Muscle layer of duodenum (tissue), 2 donors: ENCODE results near the gene PTPRT.

Experiments
- H3K27ac ChIP-seq: one replicate; pipeline ENCODE4 v1.7.0; 2013; ENCODE audit warnings: mild to moderate bottlenecking, low read length
- H3K27me3 ChIP-seq: one replicate; pipeline ENCODE4 v1.7.0; 2013; ENCODE audit warnings: low read depth, mild to moderate bottlenecking, control low read depth, low read length
- H3K36me3 ChIP-seq, 2 donors: one replicate each; pipeline ENCODE4 v1.7.0; 2013; ENCODE audit warnings: low read length in 2 of 2, control low read depth in 1 of 2, mild to moderate bottlenecking in 1 of 2; ENCODE audit not compliant: insufficient read depth in 2 of 2, control insufficient read depth in 1 of 2
- H3K4me1 ChIP-seq, 2 donors: one replicate each; pipeline ENCODE4 v1.7.0; 2013; ENCODE audit warnings: low read length in 2 of 2, mild to moderate bottlenecking in 2 of 2, control low read depth in 1 of 2, moderate library complexity in 1 of 2; ENCODE audit not compliant: insufficient read depth in 2 of 2, control insufficient read depth in 1 of 2
- H3K4me3 ChIP-seq, 2 donors: one replicate each; pipeline ENCODE4 v1.7.0; 2013; ENCODE audit warnings: low read length in 2 of 2, low read depth in 1 of 2, mild to moderate bottlenecking in 1 of 2
- H3K9me3 ChIP-seq, 2 donors: one replicate each; pipeline ENCODE4 v1.7.0; 2013; ENCODE audit warnings: low read length in 2 of 2, control low read depth in 1 of 2, mild to moderate bottlenecking in 1 of 2; ENCODE audit not compliant: control insufficient read depth in 1 of 2
- donor health status: healthy.

The PTPRT gene

DNA sequence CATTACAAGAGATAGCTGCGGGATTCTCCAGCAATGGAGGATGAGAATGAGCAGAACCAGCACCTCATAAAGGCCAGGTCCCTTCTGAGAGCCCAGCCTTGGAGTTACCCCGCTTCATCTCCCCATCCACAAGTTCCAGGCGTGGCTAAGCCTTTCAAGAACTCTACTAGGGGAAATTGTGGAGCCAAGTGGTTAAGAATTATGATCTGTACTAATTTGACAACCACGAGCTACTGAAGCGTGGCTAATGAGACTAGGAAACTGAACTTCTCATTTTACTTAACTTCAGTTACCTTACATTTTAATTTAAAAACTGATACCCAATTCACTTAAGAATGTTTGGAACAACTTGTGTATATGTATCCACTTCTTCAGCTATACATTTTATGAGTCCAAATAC is 401.0 kb downstream of the PTPRT start:
- Histone ChIP-seq H3K27me3 (no peaks in the 10 kb centered on the region), H3K4me3 (no peak overlapping the region), H3K4me1 (no peaks in the 10 kb centered on the region), H3K9me3 (no peaks in the 10 kb centered on the region), H3K27ac (no peak overlapping the region), H3K36me3 (no peaks in the 10 kb centered on the region)

DNA sequence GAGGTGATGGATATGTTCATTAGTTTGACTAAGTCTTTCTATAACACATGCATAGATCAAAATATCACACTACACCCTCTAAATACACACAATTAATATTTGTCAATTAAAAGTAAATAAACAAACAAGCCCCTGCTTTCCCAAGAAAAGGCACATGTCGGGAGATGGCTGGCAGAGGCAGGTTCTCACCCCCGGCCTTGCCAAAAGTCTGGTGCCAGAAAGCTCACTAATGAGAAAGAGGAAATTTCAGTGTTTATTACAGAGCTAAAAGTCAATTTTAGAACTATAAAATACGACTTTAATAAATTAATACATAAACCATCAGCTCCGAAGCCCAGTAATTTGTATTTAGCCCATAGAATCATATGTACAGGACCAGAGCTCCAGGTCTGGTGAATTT is 404.7 kb downstream of the PTPRT start:
- H3K4me1 ChIP-seq = no peaks in the 10 kb centered on the region
- H3K4me3 ChIP-seq = no peak overlapping the region
- H3K27me3 ChIP-seq = no peaks in the 10 kb centered on the region
- no peaks in the 10 kb centered on the region for H3K36me3 ChIP-seq
- H3K27ac ChIP-seq = no peak overlapping the region
- H3K9me3 ChIP-seq = no peaks in the 10 kb centered on the region

DNA sequence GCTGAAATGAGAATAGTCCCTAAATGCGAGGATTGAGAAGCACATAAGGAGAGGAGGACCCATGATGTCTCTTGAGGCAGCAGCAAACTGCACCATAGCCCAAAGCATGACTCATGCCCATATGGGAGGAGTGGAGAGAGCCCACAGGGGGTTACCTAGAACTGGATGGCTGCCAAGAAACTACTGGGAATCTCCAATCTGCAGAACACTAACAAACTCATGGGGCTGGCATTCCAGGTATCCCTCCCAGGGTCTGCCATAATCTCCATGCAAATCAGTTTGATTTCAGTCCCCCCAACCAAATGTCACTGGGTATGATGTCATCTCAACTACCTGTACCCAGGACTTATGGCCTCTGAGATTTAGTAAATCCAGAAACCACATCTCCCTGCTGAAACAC is 410.5 kb downstream of the PTPRT start:
- H3K27ac ChIP-seq = no peak overlapping the region
- no peaks in the 10 kb centered on the region for H3K36me3 ChIP-seq
- H3K4me3 ChIP-seq = no peak overlapping the region
- H3K4me1 ChIP-seq = no peaks in the 10 kb centered on the region
- H3K9me3 ChIP-seq = no peaks in the 10 kb centered on the region
- H3K27me3 ChIP-seq = no peaks in the 10 kb centered on the region

DNA sequence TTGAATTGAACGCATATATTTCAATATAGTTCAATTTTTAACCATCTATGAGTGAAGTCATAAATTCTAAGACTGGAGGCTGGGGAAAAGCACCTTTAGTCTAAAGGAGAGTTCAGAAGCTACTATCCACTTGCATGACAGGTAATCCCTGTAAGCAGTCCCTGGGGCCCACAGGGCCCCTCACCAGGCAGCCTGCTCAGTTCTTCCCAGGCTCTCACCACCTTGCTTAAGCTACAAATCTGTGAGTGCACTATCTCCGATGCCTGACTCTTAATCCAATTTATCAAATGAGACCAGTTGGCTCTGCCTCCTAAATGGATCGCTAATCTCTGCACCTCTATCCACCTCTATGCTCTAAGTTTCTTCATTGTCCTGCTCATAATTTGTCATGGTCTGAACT is 413.8 kb downstream of the PTPRT start:
- H3K9me3 ChIP-seq = no peaks in the 10 kb centered on the region
- H3K4me3 ChIP-seq = no peak overlapping the region
- H3K36me3 ChIP-seq = no peaks in the 10 kb centered on the region
- H3K4me1 ChIP-seq = no peaks in the 10 kb centered on the region
- no peak overlapping the region for H3K27ac ChIP-seq
- H3K27me3 ChIP-seq = no peaks in the 10 kb centered on the region

DNA sequence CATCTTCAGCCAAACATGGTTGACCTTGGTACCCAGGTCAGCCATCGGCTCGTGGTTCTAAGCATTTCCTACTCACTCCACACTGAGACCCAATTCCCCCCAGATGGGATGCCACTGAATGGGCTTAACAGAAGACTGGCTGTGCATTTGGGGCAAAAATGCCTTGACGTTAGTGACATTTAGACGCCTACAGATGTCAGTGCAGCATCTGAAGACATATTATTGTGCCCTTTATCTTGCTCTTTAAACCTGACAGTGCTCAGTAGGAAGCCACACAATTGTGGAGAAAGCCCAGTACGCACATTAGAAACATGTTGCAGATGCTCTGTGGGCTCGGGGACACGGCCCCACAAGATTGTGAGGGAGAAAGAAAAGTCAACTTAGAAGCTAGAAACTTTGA is 414.7 kb downstream of the PTPRT start:
- no peak overlapping the region for H3K4me3 ChIP-seq
- H3K36me3 ChIP-seq = no peaks in the 10 kb centered on the region
- H3K27me3 ChIP-seq = no peaks in the 10 kb centered on the region
- H3K27ac ChIP-seq = no peak overlapping the region
- no peaks in the 10 kb centered on the region for H3K9me3 ChIP-seq
- H3K4me1 ChIP-seq = no peaks in the 10 kb centered on the region

DNA sequence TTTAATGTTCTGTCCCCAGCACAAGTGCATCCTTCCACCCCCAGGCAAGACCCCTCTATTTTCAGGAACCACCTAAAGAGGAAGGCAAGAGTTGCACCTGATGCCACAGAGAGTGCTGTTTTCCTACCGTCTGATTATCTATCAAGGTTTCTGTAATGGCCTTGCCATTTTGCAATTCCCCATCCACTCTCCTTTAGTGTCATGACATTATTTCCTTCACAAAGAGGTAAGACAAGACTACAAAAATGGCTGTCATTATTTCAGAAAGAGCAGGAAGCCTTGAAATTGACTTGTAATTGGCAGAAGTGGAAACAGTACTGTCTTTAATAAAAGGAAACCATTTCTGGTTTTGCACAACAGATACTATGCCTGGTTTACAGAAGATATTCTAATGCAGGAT is 426.7 kb downstream of the PTPRT start:
- no peak overlapping the region for H3K4me3 ChIP-seq
- H3K9me3 ChIP-seq = peaks cover 2 to 5% of the 10 kb centered on the region in 2 donors
- no peak overlapping the region for H3K27ac ChIP-seq
- H3K27me3 ChIP-seq = no peaks in the 10 kb centered on the region
- H3K4me1 ChIP-seq = no peaks in the 10 kb centered on the region
- no peaks in the 10 kb centered on the region for H3K36me3 ChIP-seq

DNA sequence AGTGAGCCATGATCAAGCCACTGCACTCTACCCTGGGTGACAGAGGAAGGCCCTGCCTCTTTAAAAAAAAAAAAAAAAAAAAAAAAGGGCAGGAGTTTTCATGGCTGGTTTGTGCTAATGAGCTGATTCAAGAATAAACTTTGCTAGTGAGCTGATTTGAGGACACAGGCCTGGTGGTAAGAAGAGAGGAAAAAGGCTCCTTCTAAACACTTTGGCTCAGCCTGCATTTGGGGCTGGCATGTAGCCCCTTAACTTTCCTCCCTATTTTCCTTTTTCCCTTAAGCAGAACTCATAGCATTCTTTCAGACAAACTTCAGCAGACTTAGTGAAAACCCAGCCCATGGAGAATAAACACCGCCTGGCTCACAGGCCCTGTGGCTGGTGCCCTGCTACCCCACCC is 432.7 kb downstream of the PTPRT start:
- Histone ChIP-seq H3K27me3 (no peaks in the 10 kb centered on the region), H3K9me3 (peaks cover 0 to 5% of the 10 kb centered on the region in 2 donors), H3K36me3 (no peaks in the 10 kb centered on the region), H3K4me3 (no peak overlapping the region), H3K27ac (no peak overlapping the region), H3K4me1 (no peaks in the 10 kb centered on the region)

DNA sequence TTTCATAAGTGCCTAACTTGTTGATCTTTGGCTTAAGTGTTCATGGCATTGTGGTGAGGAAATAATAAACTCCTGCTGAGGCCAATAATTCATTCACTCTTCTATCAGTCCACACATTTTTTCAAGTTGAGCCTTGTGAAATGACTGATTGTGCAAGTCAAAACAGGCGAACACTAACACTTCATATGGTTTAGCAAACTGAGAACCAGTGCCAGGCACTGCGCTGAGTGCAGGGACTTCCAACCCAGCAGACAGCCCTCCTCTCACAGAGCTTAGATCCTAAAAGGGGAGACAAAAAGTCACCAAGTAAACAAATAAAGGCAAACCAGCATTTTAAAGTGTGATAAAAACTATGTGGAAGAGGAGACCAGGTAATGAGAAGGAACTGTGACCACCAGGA is 435.0 kb downstream of the PTPRT start:
- Histone ChIP-seq H3K4me1 (no peaks in the 10 kb centered on the region), H3K9me3 (peaks cover 0 to 2% of the 10 kb centered on the region in 2 donors), H3K4me3 (no peak overlapping the region), H3K36me3 (no peaks in the 10 kb centered on the region), H3K27me3 (no peaks in the 10 kb centered on the region), H3K27ac (no peak overlapping the region)

DNA sequence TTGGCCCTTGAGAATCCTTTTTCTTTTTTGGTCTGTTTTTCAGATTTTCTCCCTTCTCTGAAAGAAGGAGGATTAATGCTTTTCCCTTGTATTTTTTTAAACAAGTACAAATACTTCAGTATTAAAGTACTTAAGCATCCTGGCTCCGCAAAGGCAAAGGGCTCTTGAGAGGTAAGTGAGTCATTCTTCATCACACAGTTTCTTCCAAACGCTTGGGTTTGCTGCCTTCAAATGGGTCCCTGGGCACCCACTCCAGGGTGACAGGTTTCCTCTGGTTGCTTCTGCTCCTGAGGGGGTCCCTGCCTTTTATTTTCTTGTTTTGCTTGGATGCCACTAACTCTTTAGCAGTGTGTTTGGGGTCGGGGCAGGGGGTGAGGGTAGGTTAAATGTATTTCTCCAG is 437.1 kb downstream of the PTPRT start:
- H3K36me3 ChIP-seq = no peaks in the 10 kb centered on the region
- H3K4me3 ChIP-seq = no peak overlapping the region
- H3K27ac ChIP-seq = no peak overlapping the region
- no peaks in the 10 kb centered on the region for H3K9me3 ChIP-seq
- no peaks in the 10 kb centered on the region for H3K27me3 ChIP-seq
- no peaks in the 10 kb centered on the region for H3K4me1 ChIP-seq

DNA sequence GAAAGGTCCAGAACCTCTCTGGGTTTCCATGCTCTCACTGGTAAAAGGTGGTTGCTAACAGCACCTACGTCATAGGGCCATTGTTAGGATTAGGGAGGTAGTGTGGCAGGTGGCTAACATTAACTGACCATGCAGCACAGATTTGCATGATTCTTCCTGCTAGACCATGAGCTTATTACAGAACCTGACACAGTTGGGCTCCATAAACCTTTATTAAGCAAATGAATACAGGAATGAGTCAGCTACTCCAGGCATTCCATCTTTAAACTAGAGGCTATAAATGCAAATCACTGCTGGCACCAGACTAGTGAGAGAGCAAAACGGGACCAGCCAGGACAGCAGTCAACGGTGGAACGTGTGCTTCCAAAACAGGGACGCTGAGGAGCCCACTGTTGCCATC is 440.1 kb downstream of the PTPRT start:
- Histone ChIP-seq H3K27me3 (no peaks in the 10 kb centered on the region), H3K4me1 (no peaks in the 10 kb centered on the region), H3K9me3 (no peaks in the 10 kb centered on the region), H3K36me3 (no peaks in the 10 kb centered on the region), H3K27ac (no peak overlapping the region), H3K4me3 (no peak overlapping the region)

DNA sequence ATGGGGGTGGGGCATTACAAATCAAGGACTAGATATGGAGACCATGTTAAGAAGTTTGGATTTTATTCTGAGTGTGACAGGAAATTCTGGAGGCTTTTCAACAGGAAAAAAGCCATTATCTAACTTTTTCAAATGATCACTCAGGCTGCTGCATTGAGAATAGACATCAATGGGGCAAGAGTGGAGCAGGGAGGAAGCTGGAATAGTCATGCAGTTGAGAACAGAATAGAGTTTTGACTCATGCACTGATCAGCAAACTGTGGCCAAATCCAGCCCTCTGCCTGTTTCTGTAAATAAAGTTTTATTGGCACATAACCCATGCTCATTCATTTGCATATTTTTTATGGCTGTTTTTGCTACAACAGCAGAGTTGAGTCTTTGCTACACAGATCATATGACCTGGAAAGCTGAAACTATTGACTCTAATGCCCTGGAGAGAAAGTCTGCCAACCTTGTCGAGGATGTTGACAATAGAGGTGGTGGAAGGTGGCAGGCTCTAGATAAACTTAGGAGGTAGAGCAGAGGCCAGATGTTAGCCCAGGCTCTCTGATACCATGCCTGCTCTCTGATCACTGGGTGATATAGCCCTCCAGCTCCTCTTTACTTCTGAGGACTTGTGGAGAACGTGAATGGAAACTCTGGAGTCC is 441.8 kb downstream of the PTPRT start:
- Histone ChIP-seq H3K36me3 (no peaks in the 10 kb centered on the region), H3K9me3 (peaks cover 0 to 6% of the 10 kb centered on the region in 2 donors), H3K4me3 (no peak overlapping the region), H3K27ac (no peak overlapping the region), H3K4me1 (no peaks in the 10 kb centered on the region), H3K27me3 (no peaks in the 10 kb centered on the region)

DNA sequence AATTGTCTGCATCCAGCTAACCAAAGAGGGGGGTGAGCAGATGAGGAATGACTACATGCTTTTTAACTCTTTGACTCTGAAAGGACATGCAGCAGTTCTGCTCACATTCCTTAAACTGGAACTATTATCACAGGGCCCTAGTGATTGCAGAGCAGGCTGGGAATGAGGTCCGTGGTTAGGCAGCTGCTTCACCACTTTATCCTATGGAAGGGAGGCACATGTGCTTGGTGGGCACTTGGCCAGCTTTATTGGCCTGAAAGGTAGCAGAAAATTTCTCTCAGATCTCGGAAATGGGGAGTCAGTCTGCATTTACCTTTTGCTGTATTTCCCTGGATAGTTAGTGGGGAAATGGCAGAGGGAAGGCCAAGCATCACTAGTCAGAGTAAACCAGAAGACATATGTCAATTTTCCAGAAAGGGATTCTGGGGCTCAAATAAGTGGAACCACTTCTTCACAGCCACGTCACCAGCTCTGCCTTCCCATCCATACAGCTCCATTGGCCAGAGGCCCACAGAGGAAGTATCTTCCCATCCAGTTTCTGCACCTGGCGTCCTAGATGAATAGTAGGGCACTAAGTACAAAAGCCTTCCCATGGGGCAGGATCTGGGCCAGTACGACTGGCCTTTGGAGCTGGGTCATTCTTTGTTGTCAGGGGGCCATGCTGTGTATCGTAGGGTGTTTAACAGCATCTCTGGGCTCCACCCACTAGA is 444.8 kb downstream of the PTPRT start:
- no peak overlapping the region for H3K27ac ChIP-seq
- no peak overlapping the region for H3K4me3 ChIP-seq

More for the DNA sequence above, 444.8 kb downstream of the PTPRT start:
- H3K36me3 ChIP-seq = no peaks in the 10 kb centered on the region
- no peaks in the 10 kb centered on the region for H3K27me3 ChIP-seq
- H3K4me1 ChIP-seq = peaks cover 0 to 5% of the 10 kb centered on the region in 2 donors
- H3K9me3 ChIP-seq = peaks cover 0 to 15% of the 10 kb centered on the region in 2 donors
